ENCODE data around the gene BTBD7.
A peak's percentile ranks its signal among the peaks of the same experiment; 100 is the strongest.
"Not testable (repeated sequence)": the region's sequence is repeated elsewhere in the genome, so short reads cannot be mapped to it uniquely, and the experiment has no call there.

The BTBD7 gene

GRCh38 chr14:93245764-93246420 lies 86.9 kb downstream of the BTBD7 start:
- no peak for DNase-seq

DNA sequence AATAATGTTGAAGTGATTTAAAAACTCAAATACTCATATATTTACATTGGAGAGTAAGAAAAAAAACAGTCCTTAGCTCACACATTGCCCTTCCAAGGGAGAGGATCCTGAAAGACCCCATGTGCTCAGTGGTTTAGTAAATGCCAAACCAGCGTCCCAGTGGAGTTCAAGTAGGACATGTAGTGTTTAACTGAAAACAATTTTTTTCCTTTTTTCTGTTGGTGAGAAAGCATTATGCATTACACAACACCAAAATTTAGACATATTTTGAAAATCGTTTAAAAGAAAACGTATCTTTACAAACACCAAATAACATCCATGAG lies 92.2 kb downstream of the BTBD7 start:
- no peak for DNase-seq

DNA sequence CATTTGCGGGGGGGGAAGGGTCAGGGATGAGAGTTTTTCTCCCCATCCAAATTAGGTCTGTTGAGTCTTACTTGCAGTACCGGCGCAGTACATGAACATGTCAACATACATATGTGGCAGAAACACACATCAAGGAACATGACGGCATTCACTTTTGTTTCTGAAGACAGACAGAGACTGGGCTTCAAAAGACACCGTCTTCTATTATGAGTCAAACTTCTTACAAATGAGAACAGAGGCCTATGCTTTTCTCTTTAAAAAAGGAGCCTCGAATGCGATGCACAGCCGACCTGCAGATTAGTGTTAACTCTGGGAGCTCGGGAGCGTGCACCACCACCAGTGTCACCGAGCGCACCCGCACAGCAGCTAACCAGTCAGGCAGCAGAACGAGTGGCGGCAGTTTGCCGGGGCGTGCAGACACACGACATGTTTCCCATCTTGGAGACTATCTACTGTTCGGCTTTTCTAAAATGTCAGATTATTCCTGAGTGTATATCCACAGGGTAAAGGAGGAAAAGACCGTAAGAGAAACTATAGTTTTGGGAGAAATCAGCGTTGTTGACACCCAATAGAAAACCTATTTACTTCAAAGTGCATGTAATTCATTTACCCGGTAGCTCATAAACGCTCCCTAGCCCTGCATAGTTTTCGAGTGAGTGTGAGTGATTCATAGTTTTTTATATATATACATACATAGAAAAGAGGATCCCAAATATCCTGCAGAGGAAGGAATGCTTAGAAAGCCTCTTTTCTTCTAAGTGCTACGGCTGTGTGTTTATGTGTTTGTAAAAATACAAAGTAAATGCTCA lies 92.8 kb downstream of the BTBD7 start:
- no peak for DNase-seq

- no peak for DNase-seq
Measured at GRCh38 chr14:93234798-93235197, 98.0 kb downstream of the BTBD7 start.

- DNase-seq = not testable (repeated sequence)
Measured at GRCh38 chr14:93233078-93233477, 99.8 kb downstream of the BTBD7 start.

GRCh38 chr14:93232159-93232558 lies 100.7 kb downstream of the BTBD7 start:
- DNase-seq = no peak

DNA sequence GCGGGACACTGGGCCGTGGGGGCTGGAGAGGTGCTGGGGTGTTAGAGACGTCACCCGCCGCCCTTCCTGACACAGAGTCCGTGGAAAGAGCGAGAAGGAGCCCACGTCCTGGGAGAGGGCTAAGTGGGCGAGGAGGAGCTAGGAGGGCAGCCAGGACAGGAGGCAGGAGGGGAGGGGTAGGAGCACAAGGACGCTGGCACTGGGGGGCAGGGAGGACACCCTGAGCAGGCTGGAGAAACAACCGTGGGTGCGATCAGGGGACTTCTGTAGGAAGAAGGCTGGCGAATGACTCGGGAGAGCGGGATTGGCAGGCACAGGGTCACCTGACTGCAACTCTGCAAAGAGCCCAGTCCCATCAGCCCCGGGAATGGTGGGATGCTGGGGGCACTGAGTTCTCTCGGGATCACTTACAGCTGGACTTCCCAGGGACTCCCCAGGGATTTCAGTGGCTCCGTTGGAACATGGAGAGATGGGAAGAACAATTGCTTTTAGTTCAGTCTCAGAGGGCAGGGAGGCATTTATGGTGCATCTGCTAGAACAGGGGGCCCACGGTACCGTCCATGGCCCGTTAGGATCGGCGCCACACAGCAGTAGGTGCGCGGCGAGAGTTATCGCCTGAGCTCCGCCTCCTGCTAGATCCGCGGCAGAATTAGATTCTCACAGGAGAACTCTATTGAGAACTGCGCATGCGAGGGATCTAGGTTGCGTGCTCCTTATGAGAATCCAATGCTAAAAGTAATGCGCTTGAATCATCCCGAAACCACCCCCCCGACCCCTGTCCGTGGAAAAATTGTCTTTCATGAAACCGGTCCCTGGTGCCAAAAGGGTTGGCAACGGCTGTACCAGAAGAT lies 101.5 kb downstream of the BTBD7 start:
- DNase-seq = no peak

GRCh38 chr14:93230539-93230938 lies 102.3 kb downstream of the BTBD7 start:
- no peak for DNase-seq

- no peak for DNase-seq
Measured at GRCh38 chr14:93228550-93228949, 104.3 kb downstream of the BTBD7 start.

DNA sequence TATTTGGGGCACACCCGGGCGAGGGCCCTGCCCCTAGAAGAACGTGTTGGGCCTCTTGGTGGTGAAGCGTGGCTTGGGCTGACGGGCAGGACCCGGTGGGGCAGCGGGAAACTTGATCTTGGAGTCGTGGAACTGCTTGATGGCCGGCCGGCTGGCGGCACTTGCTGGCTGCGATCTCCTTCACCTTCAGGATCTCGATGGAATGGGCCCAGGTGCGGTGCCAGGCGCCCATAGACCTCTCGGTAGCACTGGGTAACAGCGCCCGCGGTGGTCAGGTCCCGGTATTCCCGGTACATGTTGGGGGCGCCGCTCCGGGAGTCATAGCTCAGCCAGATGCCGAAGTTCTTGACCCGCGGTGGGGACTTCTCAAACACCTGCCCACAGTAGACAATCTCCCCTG lies 109.3 kb downstream of the BTBD7 start:
- no peak for DNase-seq

DNA sequence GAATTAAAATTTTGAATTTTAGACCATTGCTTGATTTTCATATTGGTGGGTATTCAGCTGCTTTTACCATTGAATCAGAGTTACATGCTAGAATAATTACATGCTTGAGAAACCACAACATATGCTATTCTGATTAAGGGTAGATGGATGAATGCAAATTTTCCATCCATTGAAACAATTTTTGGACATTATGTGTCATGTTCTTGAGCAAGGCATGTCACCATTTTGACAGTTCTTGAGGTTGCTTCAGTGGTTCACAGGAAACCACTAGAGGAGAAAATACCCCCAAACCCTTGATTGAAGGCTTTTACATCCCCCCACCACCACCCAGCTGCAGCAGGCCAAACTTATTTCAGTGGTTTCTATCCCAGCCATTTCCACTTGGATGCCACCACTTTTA lies 112.3 kb downstream of the BTBD7 start:
- DNase-seq = no peak

DNA sequence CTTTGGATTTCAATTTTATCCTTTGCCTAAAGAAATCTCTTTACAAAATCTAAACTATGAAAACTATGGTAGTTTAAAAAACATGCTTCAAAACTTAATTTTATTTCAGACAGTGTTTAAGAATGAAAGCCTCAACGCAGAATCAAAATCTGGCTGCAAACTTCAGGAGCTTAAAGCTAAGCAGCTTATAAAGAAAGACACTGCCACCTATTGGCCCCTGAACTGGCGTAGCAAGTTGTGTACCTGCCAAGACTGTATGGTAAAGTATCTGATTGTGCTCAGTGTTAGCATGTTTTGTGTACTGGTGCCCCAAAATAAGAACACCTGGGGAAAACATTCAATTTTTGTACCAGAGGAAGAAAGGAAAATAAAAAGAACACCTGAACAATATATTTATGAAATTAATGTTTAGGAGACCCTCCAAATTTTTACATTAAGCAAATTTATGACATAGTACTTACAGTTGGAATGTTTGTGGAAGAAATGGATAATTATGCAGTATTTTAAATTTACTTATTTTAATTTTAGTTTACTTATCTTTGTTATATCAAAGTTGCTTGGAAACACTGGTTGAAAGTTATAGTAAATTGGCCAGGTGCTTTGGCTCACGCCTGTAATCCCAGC lies 113.6 kb downstream of the BTBD7 start:
- peak; percentile 50 for DNase-seq

DNA sequence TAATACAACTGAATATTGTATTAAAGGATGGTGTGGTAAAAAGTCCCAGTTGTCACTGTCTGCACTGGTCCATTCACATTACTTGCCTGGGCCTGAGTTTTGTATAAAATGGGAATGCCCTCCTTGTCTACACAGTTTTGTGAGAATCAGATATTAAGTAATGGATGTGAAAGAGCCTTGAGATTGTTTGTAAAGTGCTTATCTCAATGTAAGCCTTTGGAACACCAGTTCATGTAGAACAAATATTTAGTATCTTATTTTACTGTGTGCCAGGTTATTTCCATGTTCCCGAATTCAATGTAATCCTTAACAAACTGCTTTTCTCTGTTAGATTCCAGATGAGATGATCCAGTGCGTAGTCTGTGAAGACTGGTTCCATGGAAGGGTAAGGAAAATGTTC lies 118.2 kb downstream of the BTBD7 start:
- no peak for DNase-seq

DNA sequence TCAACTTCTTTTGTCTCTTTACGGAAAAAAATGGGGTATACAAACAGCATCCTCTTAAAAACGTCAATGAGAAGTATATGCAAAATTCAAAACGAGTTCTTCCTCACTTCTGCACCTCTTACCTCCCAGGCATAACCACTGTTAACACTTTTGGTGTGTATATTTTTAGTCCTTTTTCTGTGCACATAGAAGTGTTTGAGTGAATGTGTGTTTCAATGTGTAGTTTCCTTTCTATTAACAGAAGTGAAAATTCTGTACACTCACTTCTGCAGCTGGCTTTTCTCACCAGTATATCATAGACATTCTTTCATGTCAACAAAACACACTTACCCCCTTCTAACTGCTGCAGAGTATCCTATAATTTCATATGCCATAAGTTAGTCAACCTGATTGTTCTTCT lies 120.4 kb downstream of the BTBD7 start:
- no peak for DNase-seq

GRCh38 chr14:93207468-93208308 lies 125.1 kb downstream of the BTBD7 start:
- DNase-seq = peak; percentile 29

GRCh38 chr14:93206793-93207467 lies 125.9 kb downstream of the BTBD7 start, which contains the start of the genes GON7 and UBR7:
Gene GON7, minus strand, starts transcription at chr14:93207065. Its CDS starts 28 bp downstream, at chr14:93207037.
Gene UBR7, plus strand, starts transcription at chr14:93207256. Its CDS starts 36 bp downstream, at chr14:93207292.
- DNase-seq = peak; percentile 96

GRCh38 chr14:93201155-93201704 lies 131.6 kb downstream of the BTBD7 start:
- DNase-seq = no peak

DNA sequence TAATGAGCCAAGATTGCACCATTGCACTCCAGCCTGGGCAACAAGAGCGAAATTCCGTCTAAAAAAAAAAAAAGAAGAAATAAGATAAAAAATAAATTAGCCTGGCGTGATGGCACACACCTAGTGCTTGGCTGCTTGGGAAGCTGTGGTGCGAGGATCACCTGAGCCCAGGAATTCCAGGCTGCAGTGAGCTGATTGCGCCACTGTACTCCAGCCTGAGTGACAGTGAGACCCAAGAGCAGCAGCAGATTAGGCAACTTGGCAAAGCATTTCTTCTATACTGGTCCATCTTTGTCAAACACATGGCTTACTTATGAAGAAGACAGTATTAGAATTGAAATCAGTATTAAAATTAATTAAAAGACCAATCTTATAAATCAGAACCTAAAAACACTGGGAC lies 132.3 kb downstream of the BTBD7 start:
- DNase-seq = no peak

GRCh38 chr14:93199031-93199430 lies 133.8 kb downstream of the BTBD7 start:
- DNase-seq = no peak

DNA sequence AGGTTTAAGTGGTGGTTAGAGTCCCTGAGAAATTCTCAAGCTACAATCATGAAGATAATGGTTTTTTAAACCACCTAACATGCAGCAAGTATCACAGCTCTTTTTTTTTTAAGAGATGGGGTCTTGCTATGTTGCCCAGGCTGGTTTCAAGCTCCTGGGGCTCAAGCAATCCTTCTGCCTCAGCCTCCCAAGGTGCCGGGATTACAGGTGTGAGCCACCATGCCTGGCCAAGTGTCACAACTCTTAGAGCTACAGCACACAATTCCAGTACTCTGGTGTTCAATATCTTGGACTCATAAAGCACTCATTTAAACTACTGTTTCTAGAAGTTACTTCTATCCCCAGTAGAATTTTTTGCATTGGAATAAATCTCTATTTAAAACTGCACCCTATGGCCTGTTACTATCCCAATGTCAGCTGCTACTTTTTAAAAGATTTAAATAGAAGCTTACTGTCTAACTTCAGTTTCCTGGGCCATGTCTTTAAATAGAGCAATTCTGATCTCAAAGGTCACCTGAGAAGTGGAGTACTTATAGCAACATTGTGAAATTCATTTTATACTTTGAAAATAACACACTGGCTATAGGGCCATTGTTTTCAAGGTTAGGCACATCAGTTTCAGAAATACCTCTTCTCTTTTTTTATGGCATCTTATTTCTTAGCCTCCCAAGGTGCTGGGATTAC lies 137.4 kb downstream of the BTBD7 start:
- DNase-seq = no peak

Data from activated CD4-positive, alpha-beta T cell treated with anti-CD3 and anti-CD28 coated beads, Interleukin-2, amount 50 U/mL, for 16 hours (primary cell).